Lower leg skin (tissue), 4 donors: ENCODE results near the gene CPNE8. TPM values are rescaled to one million over a fixed set of nuclear protein-coding genes. Genes with fewer than 3 reads are reported as not detected.

Experiments used
- DNase-seq, 2 donors: peaks; one replicate each; pipeline ENCODE4 v3.0.0-alpha.2; 2019; ENCODE audit warnings: low spot score in 2 of 2
- H3K4me3 ChIP-seq: fragments of 200-600 bp; sonication (generic); 2 replicates; pipeline ENCODE4 v1.5.1; 2017; ENCODE audit warnings: mild to moderate bottlenecking, low read depth; ENCODE audit not compliant: poor library complexity, severe bottlenecking
- CTCF ChIP-seq, 3 donors: fragments of 450-650 bp; IDR thresholded peaks; one replicate each; pipeline ENCODE4 v1.5.1; 2016; ENCODE audit warnings: antibody characterized with exemption in 3 of 3, mild to moderate bottlenecking in 3 of 3, moderate library complexity in 2 of 3
- POLR2A ChIP-seq, 2 donors: fragments of 450-650 bp; IDR thresholded peaks; one replicate each; pipeline ENCODE4 v1.6.1; 2016 to 2017; ENCODE audit warnings: antibody characterized with exemption in 2 of 2, mild to moderate bottlenecking in 1 of 2, moderate library complexity in 1 of 2
- WGBS, 2 donors: methylation state at CpG; one replicate each; pipeline ENCODE4 v1.1.5; 2018; 5-methylcytosine and 5-hydroxymethylcytosine counted together
- intact Hi-C: fragments of 100-400 bp; cut with DNase I; formaldehyde crosslinking; loops from one replicate; pipeline ENCODE4 v1.15.0; 2023; ENCODE audit warnings: low total_unique reads
- total RNA-seq, 4 donors: library from RNA; depleted of rRNA; stranded (reverse); fragments of >200 nt; gene quantifications; one replicate each; pipeline ENCODE4 v1.1.0, GENCODE V29; 2016

CPNE8 gene
- total RNA-seq, 4 donors from 2014 or later: 8.0 to 20.2 (median 9.1) TPM

- WGBS, 2 donors: 71 to 72% methylated on average over 2 of the region's 2 CpGs
- intact Hi-C loops: no loop called here
- no peak for TF ChIP-seq POLR2A (IDR thresholded peaks at IDR 0.05)
- TF ChIP-seq CTCF (IDR thresholded peaks at IDR 0.05): no peak
- H3K4me3 ChIP-seq: no peak overlapping the region
- DNase-seq: no peak
These were observed 82.1 kb downstream of the CPNE8 start for GRCh38 chr12:38823314-38823713.

- no peak overlapping the region for H3K4me3 ChIP-seq
- TF ChIP-seq POLR2A (IDR thresholded peaks at IDR 0.05) (no peak), CTCF (IDR thresholded peaks at IDR 0.05) (no peak)
- WGBS, 2 donors: 92 to 95% methylated on average over 3 of the region's 3 CpGs
- intact Hi-C loops: no loop called here
- no peak for DNase-seq
These were observed 87.4 kb downstream of the CPNE8 start for GRCh38 chr12:38817942-38818341.

GRCh38 chr12:38813923-38814322 is 91.5 kb downstream of the CPNE8 start:
- no peak overlapping the region for H3K4me3 ChIP-seq
- TF ChIP-seq CTCF (IDR thresholded peaks at IDR 0.05) (no peak), POLR2A (IDR thresholded peaks at IDR 0.05) (no peak)
- no peak for DNase-seq
- WGBS, 2 donors: 87 to 92% methylated on average over 3 of the region's 3 CpGs
- intact Hi-C loops: no loop called here

- DNase-seq: no peak
- no peak for TF ChIP-seq CTCF (IDR thresholded peaks at IDR 0.05)
- no peak for TF ChIP-seq POLR2A (IDR thresholded peaks at IDR 0.05)
- WGBS, 2 donors: 86 to 98% methylated on average over 2 of the region's 2 CpGs
- intact Hi-C loops: no loop called here
- no peak overlapping the region for H3K4me3 ChIP-seq
These were observed 93.5 kb downstream of the CPNE8 start for GRCh38 chr12:38811814-38812356.

- H3K4me3 ChIP-seq: no peak overlapping the region
- DNase-seq: no peak
- intact Hi-C loops: no loop called here
- TF ChIP-seq CTCF (IDR thresholded peaks at IDR 0.05) (no peak), POLR2A (IDR thresholded peaks at IDR 0.05) (no peak)
These were observed 95.6 kb downstream of the CPNE8 start for GRCh38 chr12:38809832-38810231.

- no peak overlapping the region for H3K4me3 ChIP-seq
- TF ChIP-seq POLR2A (IDR thresholded peaks at IDR 0.05): no peak
- TF ChIP-seq CTCF (IDR thresholded peaks at IDR 0.05): no peak
- 94 to 97% methylated on average over 1 of the region's 1 CpG for WGBS, 2 donors
- intact Hi-C loops: no loop called here
- DNase-seq: no peak
These were observed 117.3 kb downstream of the CPNE8 start for GRCh38 chr12:38788106-38788505.
